Lower lobe of right lung (tissue), 2 donors: Measurements from ENCODE around the gene CRYBA1. TPM values are rescaled to one million over a fixed set of nuclear protein-coding genes. Genes with fewer than 3 reads are reported as not detected.
A peak's percentile ranks its signal among the peaks of the same experiment; 100 is the strongest.
"Not testable (repeated sequence)": the region's sequence is repeated elsewhere in the genome, so short reads cannot be mapped to it uniquely, and the experiment has no call there.

Experiments
- ATAC-seq, 2 donors: fragments of 200-7000 bp; cut with Tn5 transposase; one replicate each; pipeline ENCODE4 v1.9.1; 2020 to 2022; ENCODE audit warnings: mild to moderate bottlenecking in 2 of 2, moderate library complexity in 2 of 2
- DNase-seq: peaks from one replicate; pipeline ENCODE4 v3.0.0-alpha.2; 2020
- H3K27ac ChIP-seq: fragments of 200-600 bp; one replicate; pipeline ENCODE4 v1.8.0; 2022
- H3K27me3 ChIP-seq: fragments of 200-600 bp; one replicate; pipeline ENCODE4 v1.8.0; 2022; ENCODE audit warnings: low read depth
- H3K36me3 ChIP-seq: fragments of 200-600 bp; one replicate; pipeline ENCODE4 v1.8.0; 2022; ENCODE audit warnings: mild to moderate bottlenecking
- H3K4me1 ChIP-seq: fragments of 200-600 bp; one replicate; pipeline ENCODE4 v1.8.0; 2022
- H3K4me3 ChIP-seq: fragments of 200-600 bp; one replicate; pipeline ENCODE4 v1.8.0; 2022; ENCODE audit warnings: mild to moderate bottlenecking
- H3K9me3 ChIP-seq: fragments of 200-600 bp; one replicate; pipeline ENCODE4 v1.8.0; 2022
- intact Hi-C: fragments of 100-400 bp; cut with DNase I; formaldehyde crosslinking; loops from one replicate; pipeline ENCODE4 v1.11.0; 2022
- total RNA-seq: library from RNA; stranded (reverse); fragmentation: NEBNext Ultra II Directional; extraction: Animal tissue kit (Norgen Biotek cat#: 25700); gene quantifications from one replicate; pipeline ENCODE4 v1.2.1, GENCODE V29; 2021
- TF ChIP-seq, protein P1 (sequence below): fragments of 200-600 bp; IDR thresholded peaks from one replicate; pipeline ENCODE4 v1.8.0; 2022; ENCODE audit warnings: antibody characterized with exemption, mild to moderate bottlenecking
- donor health status: DM: no; HTN: yes; CAD: no; lungs with severe emphysema.

Gene CRYBA1
- total RNA-seq, 1 donor from 2014 or later = not detected

DNA sequence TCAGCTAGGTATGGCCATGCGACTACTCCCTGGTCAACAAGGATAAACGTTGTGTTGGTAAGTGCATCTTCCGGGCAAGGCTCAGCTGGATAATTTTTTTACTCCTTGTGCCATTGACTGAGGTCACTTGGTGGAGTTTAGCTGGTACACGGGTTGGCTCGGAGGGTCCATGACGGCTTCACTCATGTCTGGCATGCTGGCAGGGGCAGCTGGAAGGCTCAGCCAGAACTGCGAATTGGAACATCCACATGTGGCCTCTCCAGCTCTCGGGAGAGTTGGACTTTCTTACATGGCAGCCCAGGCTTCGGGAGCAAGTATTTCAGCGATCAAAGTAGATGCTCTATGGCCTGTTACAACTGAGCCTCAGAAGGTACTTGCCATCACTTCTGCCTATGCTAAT lies 31.5 kb upstream of the CRYBA1 start:
- intact Hi-C loops = loop anchor here (5.0 kb wide), 1 partner anchor 68 kb away; no protein-coding TSS in a partner anchor

DNA sequence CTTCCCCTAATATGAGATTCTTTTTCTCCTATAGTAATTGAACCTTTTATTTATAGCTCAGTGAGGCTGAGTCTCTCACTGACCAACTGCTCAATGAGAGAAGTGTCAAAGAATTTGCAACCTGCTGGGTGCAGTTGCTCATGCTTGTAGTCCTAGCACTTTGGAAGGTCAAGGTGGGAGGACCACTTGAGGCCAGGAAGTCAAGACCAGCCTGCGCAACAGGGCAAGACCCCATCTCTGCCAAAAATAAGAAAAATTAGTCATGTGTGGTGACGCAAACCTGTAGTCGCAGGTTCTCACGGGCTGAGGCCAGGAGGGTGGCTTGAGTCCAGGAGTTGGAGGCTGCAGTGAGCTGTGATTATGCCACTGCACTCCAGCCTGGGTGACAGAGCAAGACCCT lies 30.9 kb upstream of the CRYBA1 start:
- ATAC-seq (peak in 1 of 2 donors; percentile 57), DNase-seq (no peak)
- H3K27me3 ChIP-seq = no peaks in the 10 kb centered on the region
- H3K4me1 ChIP-seq = peaks cover 9% of the 10 kb centered on the region
- H3K9me3 ChIP-seq = no peaks in the 10 kb centered on the region
- H3K27ac ChIP-seq = no peak overlapping the region
- H3K4me3 ChIP-seq = no peak overlapping the region
- intact Hi-C loops = loop anchor here (5.0 kb wide), 1 partner anchor 68 kb away; no protein-coding TSS in a partner anchor
- TF ChIP-seq, protein P1, sequence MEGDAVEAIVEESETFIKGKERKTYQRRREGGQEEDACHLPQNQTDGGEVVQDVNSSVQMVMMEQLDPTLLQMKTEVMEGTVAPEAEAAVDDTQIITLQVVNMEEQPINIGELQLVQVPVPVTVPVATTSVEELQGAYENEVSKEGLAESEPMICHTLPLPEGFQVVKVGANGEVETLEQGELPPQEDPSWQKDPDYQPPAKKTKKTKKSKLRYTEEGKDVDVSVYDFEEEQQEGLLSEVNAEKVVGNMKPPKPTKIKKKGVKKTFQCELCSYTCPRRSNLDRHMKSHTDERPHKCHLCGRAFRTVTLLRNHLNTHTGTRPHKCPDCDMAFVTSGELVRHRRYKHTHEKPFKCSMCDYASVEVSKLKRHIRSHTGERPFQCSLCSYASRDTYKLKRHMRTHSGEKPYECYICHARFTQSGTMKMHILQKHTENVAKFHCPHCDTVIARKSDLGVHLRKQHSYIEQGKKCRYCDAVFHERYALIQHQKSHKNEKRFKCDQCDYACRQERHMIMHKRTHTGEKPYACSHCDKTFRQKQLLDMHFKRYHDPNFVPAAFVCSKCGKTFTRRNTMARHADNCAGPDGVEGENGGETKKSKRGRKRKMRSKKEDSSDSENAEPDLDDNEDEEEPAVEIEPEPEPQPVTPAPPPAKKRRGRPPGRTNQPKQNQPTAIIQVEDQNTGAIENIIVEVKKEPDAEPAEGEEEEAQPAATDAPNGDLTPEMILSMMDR = no peak
- H3K36me3 ChIP-seq = no peaks in the 10 kb centered on the region

More for the DNA sequence above, 31.5 kb upstream of the CRYBA1 start:
- Histone ChIP-seq H3K4me3 (no peak overlapping the region), H3K9me3 (no peaks in the 10 kb centered on the region), H3K36me3 (no peaks in the 10 kb centered on the region), H3K27ac (no peak overlapping the region), H3K27me3 (no peaks in the 10 kb centered on the region), H3K4me1 (peaks cover 9% of the 10 kb centered on the region)
- ATAC-seq = no peak
- TF ChIP-seq, protein P1 = no peak
- no peak for DNase-seq

DNA sequence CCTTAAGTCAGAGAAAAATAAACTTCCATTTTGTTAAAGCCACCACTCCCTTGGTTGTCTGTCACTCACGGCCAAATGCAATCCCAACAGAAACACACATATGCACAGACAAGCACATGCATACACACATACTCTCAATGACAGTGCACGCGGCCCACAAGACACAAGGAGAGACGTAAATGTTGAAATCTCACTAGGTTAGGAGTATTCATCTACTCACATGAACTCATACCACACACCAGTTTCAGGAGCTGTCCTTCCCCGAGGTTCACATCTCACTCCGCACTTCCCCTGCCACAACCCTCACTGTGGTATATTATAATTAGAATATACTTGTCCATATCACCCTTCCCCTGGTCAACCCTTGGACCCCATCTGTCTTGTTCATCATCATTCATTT lies 30.5 kb upstream of the CRYBA1 start:
- DNase-seq (no peak), ATAC-seq (no peak)
- no peak overlapping the region for H3K27ac ChIP-seq
- no peaks in the 10 kb centered on the region for H3K27me3 ChIP-seq
- no peaks in the 10 kb centered on the region for H3K9me3 ChIP-seq
- intact Hi-C loops = loop anchor here (5.0 kb wide), 1 partner anchor 69 kb away; no protein-coding TSS in a partner anchor
- peaks cover 9% of the 10 kb centered on the region for H3K4me1 ChIP-seq
- no peaks in the 10 kb centered on the region for H3K36me3 ChIP-seq
- TF ChIP-seq, protein P1 = no peak
- no peak overlapping the region for H3K4me3 ChIP-seq

DNA sequence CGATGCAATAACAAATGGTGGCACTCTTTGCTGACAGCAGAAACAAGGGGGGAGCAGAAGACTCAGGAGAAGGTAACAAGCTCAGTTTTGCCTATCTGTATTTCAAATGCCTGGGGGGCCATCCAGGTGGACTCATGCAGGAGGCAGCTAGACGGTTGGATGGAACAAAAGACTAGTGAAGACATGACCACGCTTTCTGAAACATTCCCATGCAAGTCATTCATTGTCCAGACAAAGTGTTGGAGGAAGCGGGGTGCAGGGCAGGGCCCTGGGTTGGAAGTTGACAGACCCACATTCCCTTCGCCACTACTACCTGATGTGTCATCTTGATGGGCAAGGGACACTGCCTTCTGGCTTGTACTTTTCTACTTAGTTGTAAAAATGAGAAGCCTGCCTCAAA lies 29.8 kb upstream of the CRYBA1 start:
- no peak overlapping the region for H3K4me3 ChIP-seq
- intact Hi-C loops = loop anchor here (5.0 kb wide), 1 partner anchor 70 kb away; no protein-coding TSS in a partner anchor
- no peaks in the 10 kb centered on the region for H3K9me3 ChIP-seq
- no peak overlapping the region for H3K27ac ChIP-seq
- ATAC-seq (no peak), DNase-seq (no peak)
- peaks cover 9% of the 10 kb centered on the region for H3K4me1 ChIP-seq
- no peaks in the 10 kb centered on the region for H3K36me3 ChIP-seq
- TF ChIP-seq, protein P1 = no peak
- H3K27me3 ChIP-seq = no peaks in the 10 kb centered on the region

DNA sequence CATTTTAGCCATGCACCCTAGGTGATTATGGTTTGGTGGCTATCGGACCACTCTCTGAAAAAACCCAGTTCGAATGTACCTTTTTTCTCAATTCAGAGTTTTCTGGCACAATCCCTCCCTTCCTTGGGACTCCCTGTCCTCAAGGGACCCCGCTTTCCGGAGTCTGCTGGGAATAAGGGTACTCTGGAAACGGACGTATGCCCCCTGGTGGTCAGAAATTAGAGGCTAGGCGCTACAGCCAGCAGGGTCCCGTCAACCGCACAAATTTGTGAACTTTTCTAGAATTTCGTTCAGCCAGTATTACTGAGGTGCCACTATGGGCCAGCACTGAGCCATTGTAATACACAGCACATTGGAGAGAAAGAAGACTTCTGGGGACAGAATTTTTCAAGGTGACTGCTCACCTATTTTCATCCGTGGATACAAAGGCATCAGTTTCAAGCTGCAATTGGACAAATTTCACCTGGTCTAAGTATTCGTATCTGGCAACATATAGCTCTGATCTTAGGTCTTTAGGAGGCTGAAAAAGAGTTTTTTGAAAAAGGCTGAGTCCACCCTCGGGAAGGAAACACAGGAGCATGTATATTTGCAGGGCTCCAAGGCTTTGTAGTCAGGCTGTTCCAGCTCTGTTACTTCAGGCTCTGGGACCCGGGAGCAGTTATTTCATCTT lies 27.1 kb upstream of the CRYBA1 start:
- Histone ChIP-seq H3K4me3 (no peak overlapping the region), H3K27me3 (no peaks in the 10 kb centered on the region), H3K9me3 (no peaks in the 10 kb centered on the region), H3K27ac (no peak overlapping the region), H3K36me3 (no peaks in the 10 kb centered on the region), H3K4me1 (peaks cover 9% of the 10 kb centered on the region)
- TF ChIP-seq, protein P1 = peak; percentile 96
- intact Hi-C loops = loop anchor here (5.0 kb wide), 1 partner anchor 72 kb away; no protein-coding TSS in a partner anchor
- ATAC-seq = peak; percentile 90
- DNase-seq = peak; percentile 72

DNA sequence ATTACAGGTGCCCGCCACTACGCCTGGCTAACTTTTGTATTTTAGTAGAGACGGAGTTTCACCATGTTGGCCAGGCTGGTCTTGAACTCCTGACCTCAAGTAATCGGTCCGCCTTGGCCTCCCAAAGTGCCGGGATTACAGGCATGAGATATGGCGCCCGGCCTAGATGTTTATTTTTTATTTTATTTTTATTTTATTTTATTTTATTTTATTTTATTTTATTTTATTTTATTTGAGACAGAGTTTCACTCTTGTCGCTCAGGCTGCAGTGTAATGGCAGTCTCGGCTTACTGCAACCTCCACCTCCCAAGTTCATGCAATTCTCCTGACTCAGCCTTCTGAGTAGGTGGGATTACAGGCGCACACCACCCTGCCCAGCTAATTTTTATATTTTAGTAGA lies 25.3 kb upstream of the CRYBA1 start:
- H3K4me1 ChIP-seq, DNase-seq, H3K27ac ChIP-seq, intact Hi-C loops, ATAC-seq, H3K9me3 ChIP-seq, H3K36me3 ChIP-seq, H3K27me3 ChIP-seq, H3K4me3 ChIP-seq: not testable (repeated sequence)
